Globus pallidus (tissue), 1 donor: ENCODE data around the gene MPPED1.

Source experiments
- DNase-seq: peaks from one replicate; pipeline ENCODE4 v3.0.0-alpha.2; 2015; ENCODE audit warnings: low spot score

The MPPED1 gene

GRCh38 chr22:43448048-43448447 lies 36.2 kb downstream of the MPPED1 start:
- DNase-seq, result no peak

GRCh38 chr22:43449205-43449830 lies 37.5 kb downstream of the MPPED1 start:
- no peak for DNase-seq

- DNase-seq, result no peak
Observed at GRCh38 chr22:43449831-43450225, 38.0 kb downstream of the MPPED1 start.

GRCh38 chr22:43451371-43452050 lies 39.7 kb downstream of the MPPED1 start:
- no peak for DNase-seq

- no peak for DNase-seq
Observed at GRCh38 chr22:43455846-43456245, 44.0 kb downstream of the MPPED1 start.

- DNase-seq, result no peak
Observed at GRCh38 chr22:43457002-43457401, 45.2 kb downstream of the MPPED1 start.

GRCh38 chr22:43462701-43463100 lies 50.9 kb downstream of the MPPED1 start:
- DNase-seq, result no peak

GRCh38 chr22:43464809-43465208 lies 53.0 kb downstream of the MPPED1 start:
- no peak for DNase-seq

GRCh38 chr22:43465291-43466015 lies 53.6 kb downstream of the MPPED1 start:
- DNase-seq, result no peak

- DNase-seq, result no peak
Observed at GRCh38 chr22:43466710-43467109, 54.9 kb downstream of the MPPED1 start.

GRCh38 chr22:43467216-43467940 lies 55.6 kb downstream of the MPPED1 start:
- DNase-seq, result peak; percentile 6

- no peak for DNase-seq
Observed at GRCh38 chr22:43470253-43470652, 58.4 kb downstream of the MPPED1 start.

GRCh38 chr22:43470941-43471585 lies 59.2 kb downstream of the MPPED1 start:
- no peak for DNase-seq

- DNase-seq, result no peak
Observed at GRCh38 chr22:43471606-43472135, 59.9 kb downstream of the MPPED1 start.

- no peak for DNase-seq
Observed at GRCh38 chr22:43473031-43473430, 61.2 kb downstream of the MPPED1 start.

- no peak for DNase-seq
Observed at GRCh38 chr22:43473441-43473840, 61.6 kb downstream of the MPPED1 start.

- no peak for DNase-seq
Observed at GRCh38 chr22:43474161-43475101, 62.6 kb downstream of the MPPED1 start.

- no peak for DNase-seq
Observed at GRCh38 chr22:43475549-43476076, 63.8 kb downstream of the MPPED1 start.

GRCh38 chr22:43476341-43476740 lies 64.5 kb downstream of the MPPED1 start:
- DNase-seq, result no peak
